HG02759 (cell line): ENCODE data around the gene PVALEF.

Experiments
- ATAC-seq: cut with Tn5 transposase; IDR thresholded peaks from one replicate; pipeline ENCODE4 v1.9.1; 2021; ENCODE audit warnings: mild to moderate bottlenecking, moderate library complexity; ENCODE audit not compliant: unreplicated experiment

Gene PVALEF

GRCh38 chr17:81180836-81181810 lies 15.8 kb downstream of the PVALEF start:
- no peak for ATAC-seq

- ATAC-seq, result no peak
These were observed 16.5 kb downstream of the PVALEF start for GRCh38 chr17:81181811-81182185.

GRCh38 chr17:81182596-81182995 lies 17.3 kb downstream of the PVALEF start:
- ATAC-seq, result no peak

- ATAC-seq, result no peak
These were observed 18.0 kb downstream of the PVALEF start for GRCh38 chr17:81183316-81183715.

GRCh38 chr17:81183807-81184206 lies 18.5 kb downstream of the PVALEF start:
- no peak for ATAC-seq

- ATAC-seq, result no peak
These were observed 19.2 kb downstream of the PVALEF start for GRCh38 chr17:81184555-81184954.

- no peak for ATAC-seq
These were observed 20.9 kb downstream of the PVALEF start for GRCh38 chr17:81186203-81186602.

GRCh38 chr17:81187120-81187519 lies 21.8 kb downstream of the PVALEF start:
- no peak for ATAC-seq

- no peak for ATAC-seq
These were observed 22.5 kb downstream of the PVALEF start for GRCh38 chr17:81187586-81188490.

GRCh38 chr17:81188491-81188840 lies 23.2 kb downstream of the PVALEF start:
- no peak for ATAC-seq

GRCh38 chr17:81189016-81189415 lies 23.7 kb downstream of the PVALEF start:
- ATAC-seq, result no peak

- no peak for ATAC-seq
These were observed 24.6 kb downstream of the PVALEF start for GRCh38 chr17:81189670-81190530.

GRCh38 chr17:81190591-81190990 lies 25.3 kb downstream of the PVALEF start:
- no peak for ATAC-seq

- ATAC-seq, result no peak
These were observed 25.8 kb downstream of the PVALEF start for GRCh38 chr17:81191116-81191515.

GRCh38 chr17:81191646-81192045 lies 26.3 kb downstream of the PVALEF start:
- ATAC-seq, result no peak

- ATAC-seq, result no peak
These were observed 27.2 kb downstream of the PVALEF start for GRCh38 chr17:81192386-81193050.

GRCh38 chr17:81193051-81193410 lies 27.7 kb downstream of the PVALEF start:
- ATAC-seq, result no peak

GRCh38 chr17:81193470-81194224 lies 28.3 kb downstream of the PVALEF start:
- no peak for ATAC-seq

- no peak for ATAC-seq
These were observed 29.0 kb downstream of the PVALEF start for GRCh38 chr17:81194225-81194760.
